Keratinocyte (primary cell): ENCODE measurements around the gene KLF2. TPM values are rescaled to one million over a fixed set of nuclear protein-coding genes. Genes with fewer than 3 reads are reported as not detected.

Experiments
- DNase-seq: peaks from one replicate; pipeline ENCODE4 v3.0.0-alpha.2; 2011; ENCODE audit warnings: low read depth, missing footprints, low spot score
- FAIRE-seq: peaks from 2 replicates; lab custom pipeline; 2011; peaks lifted over from hg19 to GRCh38; lab: Jason Lieb, UNC
- H2AFZ ChIP-seq: 2 replicates; pipeline ENCODE4 v1.6.0; 2012; ENCODE audit warnings: low read length, control low read depth, inconsistent platforms; ENCODE audit not compliant: control insufficient read depth
- H3K27ac ChIP-seq: 2 replicates; pipeline ENCODE4 v1.5.1; 2011; ENCODE audit warnings: low read length; ENCODE audit not compliant: control insufficient read depth, insufficient read depth
- H3K27me3 ChIP-seq: 3 replicates; pipeline ENCODE4 v1.6.0; 2011; ENCODE audit warnings: low read length; ENCODE audit not compliant: control insufficient read depth, insufficient read depth; ENCODE audit errors: extremely low read depth
- H3K36me3 ChIP-seq, 2 experiments: 2 replicates in 1 of 2; 3 replicates in 1 of 2; pipeline ENCODE4 v1.5.1; 2011; ENCODE audit warnings: low read length in 2 of 2, mild to moderate bottlenecking in 1 of 2; ENCODE audit not compliant: control insufficient read depth in 2 of 2, insufficient read depth in 2 of 2; ENCODE audit errors: extremely low read depth in 1 of 2
- H3K4me1 ChIP-seq: 3 replicates; pipeline ENCODE4 v1.5.1; 2011; ENCODE audit warnings: low read length; ENCODE audit not compliant: control insufficient read depth, insufficient read depth; ENCODE audit errors: extremely low read depth
- H3K4me2 ChIP-seq: 3 replicates; pipeline ENCODE4 v1.6.0; 2011; ENCODE audit warnings: low read depth, low read length; ENCODE audit not compliant: control insufficient read depth, insufficient read depth; ENCODE audit errors: extremely low read depth
- H3K4me3 ChIP-seq, 3 experiments: fragments of 200-600 bp in 1 of 3; sonication (generic) in 1 of 3; 2 replicates in 2 of 3; 3 replicates in 1 of 3; pipeline ENCODE4 v1.5.1; 2011 to 2016; ENCODE audit warnings: low read length in 3 of 3, mild to moderate bottlenecking in 3 of 3, control low read depth in 2 of 3, inconsistent platforms in 1 of 3, low read depth in 1 of 3, mixed read lengths in 1 of 3, mixed run types in 1 of 3, moderate library complexity in 1 of 3; ENCODE audit not compliant: control insufficient read depth in 2 of 3, insufficient read depth in 2 of 3; ENCODE audit errors: extremely low read depth in 1 of 3
- H3K79me2 ChIP-seq: 2 replicates; pipeline ENCODE4 v1.6.0; 2012; ENCODE audit warnings: low read length; ENCODE audit not compliant: control insufficient read depth, insufficient read depth
- H3K9ac ChIP-seq: 3 replicates; pipeline ENCODE4 v1.6.0; 2011; ENCODE audit warnings: low read length; ENCODE audit not compliant: control insufficient read depth, insufficient read depth; ENCODE audit errors: extremely low read depth
- H3K9me1 ChIP-seq: 3 replicates; pipeline ENCODE4 v1.6.0; 2011; ENCODE audit warnings: low read length; ENCODE audit not compliant: control insufficient read depth, insufficient read depth; ENCODE audit errors: extremely low read depth
- H3K9me3 ChIP-seq: 2 replicates; pipeline ENCODE4 v1.5.1; 2012; ENCODE audit warnings: low read depth, low read length; ENCODE audit not compliant: control insufficient read depth
- H4K20me1 ChIP-seq: 3 replicates; pipeline ENCODE4 v1.6.0; 2011; ENCODE audit warnings: low read length; ENCODE audit not compliant: control insufficient read depth, insufficient read depth; ENCODE audit errors: extremely low read depth
- CTCF ChIP-seq, 3 experiments: IDR thresholded peaks in 1 of 3; conservative IDR thresholded peaks in 1 of 3; optimal IDR thresholded peaks in 1 of 3; 2 replicates in 2 of 3; 3 replicates in 1 of 3; pipeline versions ENCODE3 to v1.5.1; 2011; ENCODE audit warnings: low read length in 3 of 3, mild to moderate bottlenecking in 3 of 3, moderate library complexity in 2 of 3, control low read depth in 1 of 3, inconsistent platforms in 1 of 3; ENCODE audit not compliant: insufficient read depth in 2 of 3; ENCODE audit errors: extremely low read depth in 1 of 3
- EZH2 ChIP-seq: IDR thresholded peaks from one replicate; pipeline ENCODE4 v1.6.1; 2012; ENCODE audit warnings: inconsistent platforms, mild to moderate bottlenecking, low read length, moderate library complexity
- dilution Hi-C: fragments of 300-500 bp; cut with MboI; formaldehyde crosslinking; loops from one replicate; pipeline ENCODE4 v1.7.0; 2020; ENCODE audit warnings: low sequenced_read_pairs; ENCODE audit not compliant: extremely low pct_ligation_motif_present
- polyA plus RNA-seq, 5 experiments: library from polyadenylated mRNA; depleted of rRNA in 3 of 5; stranded (reverse) in 3 of 5; stranded (forward) in 1 of 5; unstranded in 1 of 5; fragments of >200 nt; gene quantifications; 1 replicate in 1 of 5; 2 replicates in 3 of 5; 3 replicates in 1 of 5; pipeline versions ENCODE4 v1.2.1 to v1.2.3, GENCODE V29; 2011 to 2012; ENCODE audit warnings: missing spikeins in 2 of 5, low read depth in 1 of 5, low replicate concordance in 1 of 5

The KLF2 gene
- polyA plus RNA-seq, 1 donor (not counting 4 experiments of a cell fraction or from before 2014, with no cell fraction given) = not detected

- TF ChIP-seq CTCF (optimal IDR thresholded peaks at IDR 0.05 in 1 of 3, IDR thresholded peaks at IDR 0.05 in 1 of 3, conservative IDR thresholded peaks at IDR 0.05 in 1 of 3; ENCODE audit: extremely low read depth in 1 of 3, insufficient read depth in 2 of 3, low read length in 3 of 3) (no peak), EZH2 (no peak)
- dilution Hi-C loops = no loop called here
Observed at GRCh38 chr19:16333001-16333586, 8.5 kb downstream of the KLF2 start.

GRCh38 chr19:16334411-16334810 is 9.8 kb downstream of the KLF2 start:
- H4K20me1 ChIP-seq = no peaks in the 10 kb centered on the region
- H3K9me1 ChIP-seq = no peaks in the 10 kb centered on the region
- DNase-seq (no peak), FAIRE-seq (no peak)
- H3K79me2 ChIP-seq = no peaks in the 10 kb centered on the region
- no peak overlapping the region for H3K27ac ChIP-seq
- H3K36me3 ChIP-seq = no peaks in the 10 kb centered on the region
- H3K4me3 ChIP-seq = no peak overlapping the region
- H3K27me3 ChIP-seq = no peaks in the 10 kb centered on the region
- H3K4me1 ChIP-seq = peaks cover 10% of the 10 kb centered on the region
- TF ChIP-seq EZH2 = no peak
- TF ChIP-seq CTCF (optimal IDR thresholded peaks at IDR 0.05 in 1 of 3, IDR thresholded peaks at IDR 0.05 in 1 of 3, conservative IDR thresholded peaks at IDR 0.05 in 1 of 3; ENCODE audit: extremely low read depth in 1 of 3, insufficient read depth in 2 of 3, low read length in 3 of 3) = no peak
- dilution Hi-C loops = no loop called here
- H2AFZ ChIP-seq = no peak overlapping the region
- no peak overlapping the region for H3K4me2 ChIP-seq
- H3K9ac ChIP-seq = no peak overlapping the region
- no peaks in the 10 kb centered on the region for H3K9me3 ChIP-seq

More at GRCh38 chr19:16333001-16333586, 8.5 kb downstream of the KLF2 start:
- no peak overlapping the region for H3K9ac ChIP-seq
- H3K79me2 ChIP-seq = no peaks in the 10 kb centered on the region
- no peak for FAIRE-seq
- no peaks in the 10 kb centered on the region for H3K27me3 ChIP-seq
- peaks cover 11% of the 10 kb centered on the region for H3K4me1 ChIP-seq
- H3K27ac ChIP-seq = no peak overlapping the region
- H2AFZ ChIP-seq = no peak overlapping the region
- H3K4me3 ChIP-seq = no peak overlapping the region
- H4K20me1 ChIP-seq = no peaks in the 10 kb centered on the region
- no peaks in the 10 kb centered on the region for H3K9me1 ChIP-seq
- no peak for DNase-seq
- no peaks in the 10 kb centered on the region for H3K36me3 ChIP-seq
- no peak overlapping the region for H3K4me2 ChIP-seq
- no peaks in the 10 kb centered on the region for H3K9me3 ChIP-seq
